SKM-1 treated with dmso at 0.1 percent for 144 hours (cell line): Measurements from ENCODE around the gene RBSN.

Experiments used
- DNase-seq: peaks from one replicate; lab custom pipeline; 2025; ENCODE audit not compliant: unreplicated experiment; lab: John Stamatoyannopoulos, UW

The RBSN gene

DNA sequence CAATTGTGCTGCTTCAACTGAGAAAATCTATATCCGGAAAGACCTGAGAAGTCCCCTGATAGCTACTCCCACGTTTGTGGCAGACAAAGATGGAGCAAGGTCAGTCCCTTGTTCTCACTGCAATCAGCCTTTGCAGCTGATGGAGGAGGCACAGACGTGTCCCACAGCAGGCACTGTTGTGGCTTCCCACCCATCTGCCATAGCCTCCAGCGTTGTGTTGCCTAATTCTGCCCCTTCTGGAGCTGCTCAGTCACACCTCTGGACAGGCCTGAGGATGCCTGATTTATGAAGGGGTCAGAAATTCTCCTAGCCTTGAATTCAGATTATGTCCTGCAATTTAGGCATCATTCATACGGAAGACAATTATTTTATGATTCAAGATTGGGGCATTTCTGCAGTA, 75.7 kb downstream of the RBSN start:
- no peak for DNase-seq
